HUES6 (cell line): Measurements from ENCODE around the gene GLP2R.

Source experiments
- H3K27ac ChIP-seq: 2 replicates; pipeline ENCODE4 v1.7.0; 2013; ENCODE audit warnings: low read depth, mild to moderate bottlenecking, low read length, inconsistent platforms
- H3K27me3 ChIP-seq: 2 replicates; pipeline ENCODE4 v1.6.1; 2013; ENCODE audit warnings: low read length; ENCODE audit not compliant: control insufficient read depth, insufficient read depth
- H3K36me3 ChIP-seq: 2 replicates; pipeline ENCODE4 v1.6.1; 2013; ENCODE audit warnings: low read length; ENCODE audit not compliant: control insufficient read depth, insufficient read depth
- H3K4me1 ChIP-seq: 2 replicates; pipeline ENCODE4 v1.6.1; 2013; ENCODE audit warnings: low read length; ENCODE audit not compliant: control insufficient read depth, insufficient read depth
- H3K4me3 ChIP-seq: 2 replicates; pipeline ENCODE4 v1.5.1; 2013; ENCODE audit warnings: low read depth, low read length
- H3K9ac ChIP-seq: one replicate; pipeline ENCODE4 v1.6.1; 2013; ENCODE audit warnings: mild to moderate bottlenecking, low read length
- H3K9me3 ChIP-seq: 2 replicates; pipeline ENCODE4 v1.6.1; 2013; ENCODE audit warnings: low read depth, low read length; ENCODE audit not compliant: control insufficient read depth, insufficient read depth

Gene GLP2R

DNA sequence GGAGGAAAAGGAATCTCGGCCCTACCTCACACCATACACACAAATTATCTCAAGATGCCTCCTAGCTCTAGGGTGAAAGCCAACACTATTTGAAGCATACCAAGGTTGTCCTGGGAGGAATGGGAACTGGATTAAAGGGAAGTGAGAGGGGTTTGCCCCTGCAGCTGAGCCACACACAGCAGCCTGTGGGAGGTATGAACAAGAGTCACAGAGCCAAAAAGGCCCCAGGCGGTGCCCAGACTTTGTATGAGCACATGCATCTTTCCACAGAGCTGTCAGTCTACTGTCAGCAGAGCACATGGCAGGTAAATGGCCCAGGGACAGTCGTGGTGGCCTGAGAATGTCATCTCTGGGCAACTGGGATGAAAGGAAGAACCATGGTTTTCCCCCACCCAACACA lies 110.4 kb downstream of the GLP2R start:
- Histone ChIP-seq H3K4me1 (no peaks in the 10 kb centered on the region), H3K4me3 (no peak overlapping the region), H3K9me3 (peaks cover 4% of the 10 kb centered on the region; the same call in 1 of the 2 replicates), H3K9ac (no peak overlapping the region), H3K36me3 (no peaks in the 10 kb centered on the region), H3K27ac (no peak overlapping the region), H3K27me3 (no peaks in the 10 kb centered on the region)

DNA sequence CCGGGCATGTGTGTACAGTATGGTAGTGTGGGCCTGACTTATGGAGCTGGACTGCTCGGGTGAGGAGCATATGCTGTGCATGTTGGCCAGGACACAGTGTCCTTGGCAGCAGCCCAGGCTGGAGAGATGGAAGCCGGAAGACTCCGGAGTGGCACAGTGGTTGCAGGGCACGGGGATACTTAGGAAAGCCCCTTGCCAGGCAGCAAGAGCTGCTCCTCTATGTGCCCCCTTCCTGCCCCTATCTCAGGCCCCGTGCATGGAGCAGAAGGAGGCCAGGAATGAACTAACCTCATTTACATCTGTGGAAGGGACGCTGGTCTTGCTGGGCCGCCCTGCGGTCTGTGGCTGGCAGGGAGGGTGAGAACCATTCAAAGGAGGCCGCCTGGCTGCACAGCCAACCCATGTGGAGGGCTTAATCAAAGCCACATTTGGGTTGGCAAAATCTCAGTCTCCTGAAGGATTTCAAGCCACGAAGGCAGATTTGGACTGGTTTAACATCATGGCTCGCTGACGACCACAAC lies 111.6 kb downstream of the GLP2R start:
- no peak overlapping the region for H3K27ac ChIP-seq
- no peak overlapping the region for H3K9ac ChIP-seq
- no peaks in the 10 kb centered on the region for H3K36me3 ChIP-seq
- no peaks in the 10 kb centered on the region for H3K4me1 ChIP-seq
- no peak overlapping the region for H3K4me3 ChIP-seq
- H3K9me3 ChIP-seq = peaks cover 4% of the 10 kb centered on the region; the same call in 1 of the 2 replicates
- H3K27me3 ChIP-seq = no peaks in the 10 kb centered on the region

DNA sequence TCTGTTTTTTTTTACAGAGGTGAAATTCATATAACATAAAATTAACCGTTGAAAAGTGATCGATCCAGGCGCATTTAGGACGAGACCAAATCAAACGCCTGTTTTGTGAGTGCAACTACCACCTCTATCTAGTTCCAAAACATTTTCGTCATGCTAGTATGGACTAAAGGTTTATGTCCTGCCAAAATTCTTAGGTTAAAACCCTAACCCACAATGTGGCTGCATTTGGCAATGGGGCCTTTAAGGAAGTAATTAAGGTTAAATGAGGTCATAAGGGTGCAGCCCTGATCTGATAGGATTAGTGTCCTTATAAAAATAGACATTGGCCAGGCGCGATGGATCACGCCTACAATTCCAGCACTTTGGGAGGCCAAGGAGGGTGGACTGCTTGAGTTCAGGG lies 112.2 kb downstream of the GLP2R start:
- Histone ChIP-seq H3K9ac (no peak overlapping the region), H3K4me1 (no peaks in the 10 kb centered on the region), H3K27ac (no peak overlapping the region), H3K27me3 (no peaks in the 10 kb centered on the region), H3K36me3 (no peaks in the 10 kb centered on the region), H3K9me3 (peaks cover 4% of the 10 kb centered on the region; the same call in 1 of the 2 replicates), H3K4me3 (no peak overlapping the region)

DNA sequence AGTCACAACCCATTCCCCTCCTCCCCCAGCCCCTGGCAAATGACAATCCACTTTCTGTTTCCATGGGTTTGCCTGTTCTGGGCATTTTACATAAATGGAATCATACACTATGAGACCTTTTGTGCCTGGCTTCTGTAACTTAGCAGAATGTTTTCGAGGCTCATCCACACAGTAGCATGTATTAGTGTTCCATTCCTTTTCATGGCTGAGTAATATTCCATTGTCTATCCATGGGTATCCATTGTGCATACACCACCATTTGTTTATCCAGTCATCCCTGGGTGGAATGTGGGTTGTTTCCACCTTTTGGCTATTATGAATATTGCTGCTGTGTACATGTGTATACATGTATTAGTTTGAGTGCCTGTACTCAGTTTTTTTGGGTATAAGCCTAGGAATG lies 113.0 kb downstream of the GLP2R start:
- Histone ChIP-seq H3K27ac (no peak overlapping the region), H3K4me1 (no peaks in the 10 kb centered on the region), H3K9me3 (peaks cover 4% of the 10 kb centered on the region; the same call in 1 of the 2 replicates), H3K27me3 (no peaks in the 10 kb centered on the region), H3K4me3 (no peak overlapping the region), H3K36me3 (no peaks in the 10 kb centered on the region), H3K9ac (no peak overlapping the region)

DNA sequence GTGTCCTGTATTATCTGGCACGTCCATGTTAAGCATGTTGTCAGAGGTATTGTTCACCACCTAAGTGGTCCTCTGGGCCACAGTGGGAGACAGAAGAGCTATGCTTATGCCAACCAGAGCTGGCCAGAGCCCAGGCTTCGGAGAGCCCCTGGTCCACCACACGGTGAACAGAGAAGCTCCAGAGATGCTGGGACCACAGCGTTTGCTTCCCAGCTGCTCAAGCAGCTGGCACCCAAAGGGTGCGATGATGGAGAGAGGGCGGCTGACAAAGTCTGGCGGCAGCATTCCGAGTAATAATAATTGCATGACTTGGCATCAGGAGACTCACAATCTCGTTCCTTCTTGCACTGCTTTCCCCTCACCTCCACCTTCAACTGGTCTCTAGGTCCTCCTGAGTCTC lies 115.1 kb downstream of the GLP2R start:
- peaks cover 4% of the 10 kb centered on the region; the same call in 1 of the 2 replicates for H3K9me3 ChIP-seq
- no peak overlapping the region for H3K9ac ChIP-seq
- H3K4me1 ChIP-seq = no peaks in the 10 kb centered on the region
- H3K27ac ChIP-seq = no peak overlapping the region
- H3K36me3 ChIP-seq = no peaks in the 10 kb centered on the region
- no peaks in the 10 kb centered on the region for H3K27me3 ChIP-seq
- no peak overlapping the region for H3K4me3 ChIP-seq

DNA sequence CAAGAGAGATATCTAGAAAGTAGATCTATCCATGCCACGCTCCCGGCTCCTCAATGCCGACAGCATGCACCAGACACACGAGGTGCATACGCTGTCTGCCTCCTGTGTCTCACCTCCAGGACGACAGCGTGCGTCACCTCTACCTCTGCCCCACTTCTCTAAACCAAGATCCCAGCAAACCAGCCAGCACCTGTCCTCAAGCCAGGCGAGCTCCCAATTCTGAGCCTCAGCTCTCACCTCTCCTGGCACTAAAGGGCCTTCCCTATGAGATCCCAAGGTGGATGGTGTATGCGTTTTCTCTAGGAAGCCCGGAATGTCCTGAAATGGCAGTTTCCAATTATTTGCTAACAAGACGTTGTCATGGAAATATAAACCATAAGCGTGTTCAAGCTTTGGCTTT lies 115.6 kb downstream of the GLP2R start:
- Histone ChIP-seq H3K36me3 (no peaks in the 10 kb centered on the region), H3K4me1 (no peaks in the 10 kb centered on the region), H3K9me3 (peaks cover 4% of the 10 kb centered on the region; the same call in 1 of the 2 replicates), H3K9ac (no peak overlapping the region), H3K4me3 (no peak overlapping the region), H3K27me3 (no peaks in the 10 kb centered on the region), H3K27ac (no peak overlapping the region)
